Measurements from ENCODE around the gene PTCD2.
A peak's percentile ranks its signal among the peaks of the same experiment; 100 is the strongest.

Gene PTCD2

GRCh38 chr5:72379936-72380335, 59.8 kb downstream of the PTCD2 start:
- no peak overlapping the region for H3K4me3 ChIP-seq (ENCODE audit: low read depth, low read length)
- no peak for TF ChIP-seq CTCF (IDR thresholded peaks at IDR 0.05; ENCODE audit: low read depth, low read length)
- in situ Hi-C loops (cut with HindIII; ENCODE audit: low sequenced_read_pairs): no loop called here
- DNase-seq (ENCODE audit: low read depth, low spot score): no peak

- TF ChIP-seq CTCF (IDR thresholded peaks at IDR 0.05; ENCODE audit: low read depth, low read length): no peak
- in situ Hi-C loops (cut with HindIII; ENCODE audit: low sequenced_read_pairs): no loop called here
- no peak for DNase-seq (ENCODE audit: low read depth, low spot score)
- H3K4me3 ChIP-seq (ENCODE audit: low read depth, low read length): no peak overlapping the region
These were observed 60.5 kb downstream of the PTCD2 start for GRCh38 chr5:72380492-72381274.

GRCh38 chr5:72383280-72383679, 63.1 kb downstream of the PTCD2 start:
- TF ChIP-seq CTCF (IDR thresholded peaks at IDR 0.05; ENCODE audit: low read depth, low read length): no peak
- peak; percentile 62 for DNase-seq (ENCODE audit: low read depth, low spot score)
- in situ Hi-C loops (cut with HindIII; ENCODE audit: low sequenced_read_pairs): no loop called here
- H3K4me3 ChIP-seq (ENCODE audit: low read depth, low read length): no peak overlapping the region

GRCh38 chr5:72383726-72384125, 63.6 kb downstream of the PTCD2 start:
- in situ Hi-C loops (cut with HindIII; ENCODE audit: low sequenced_read_pairs): no loop called here
- no peak for DNase-seq (ENCODE audit: low read depth, low spot score)
- H3K4me3 ChIP-seq (ENCODE audit: low read depth, low read length): no peak overlapping the region
- TF ChIP-seq CTCF (IDR thresholded peaks at IDR 0.05; ENCODE audit: low read depth, low read length): no peak

- DNase-seq (ENCODE audit: low read depth, low spot score): no peak
- H3K4me3 ChIP-seq (ENCODE audit: low read depth, low read length): no peak overlapping the region
- TF ChIP-seq CTCF (IDR thresholded peaks at IDR 0.05; ENCODE audit: low read depth, low read length): no peak
- in situ Hi-C loops (cut with HindIII; ENCODE audit: low sequenced_read_pairs): no loop called here
These were observed 66.5 kb downstream of the PTCD2 start for GRCh38 chr5:72386639-72387038.

GRCh38 chr5:72387985-72388384, 67.8 kb downstream of the PTCD2 start:
- peak; percentile 85 for DNase-seq (ENCODE audit: low read depth, low spot score)
- in situ Hi-C loops (cut with HindIII; ENCODE audit: low sequenced_read_pairs): no loop called here

More at GRCh38 chr5:72387985-72388384, 67.8 kb downstream of the PTCD2 start:
- H3K4me3 ChIP-seq (ENCODE audit: low read depth, low read length): no peak overlapping the region
- no peak for TF ChIP-seq CTCF (IDR thresholded peaks at IDR 0.05; ENCODE audit: low read depth, low read length)
